K562 (cell line): ENCODE measurements around the gene CNOT4. TPM values are rescaled to one million over a fixed set of nuclear protein-coding genes. Genes with fewer than 3 reads are reported as not detected.
A peak's percentile ranks its signal among the peaks of the same experiment; 100 is the strongest.

Experiments used
- CEBPG ChIP-seq, 3 experiments: fragments of 200-800 bp in 1 of 3; sonication (Bioruptor generic) in 1 of 3; sonication (generic) in 1 of 3; formaldehyde crosslinking in 1 of 3; IDR thresholded peaks in 2 of 3; conservative IDR thresholded peaks in 1 of 3; 2 replicates each; pipeline versions ENCODE4 v1.6.1 to v1.8.0; 2016 to 2022; ENCODE audit warnings: missing compliant biosample characterization in 2 of 3, missing genetic modification characterization in 2 of 3, mild to moderate bottlenecking in 1 of 3, missing genetic modification reagents in 1 of 3
- CSDE1 ChIP-seq, 2 experiments: fragments of 450-650 bp; IDR thresholded peaks; 2 replicates each; pipeline ENCODE4 v1.6.1; 2016; ENCODE audit warnings: mild to moderate bottlenecking in 1 of 2
- ELK3 ChIP-seq: fragments of 450-650 bp; formaldehyde crosslinking; IDR thresholded peaks from 2 replicates; pipeline ENCODE4 v1.4.0; 2020; ENCODE audit warnings: mild to moderate bottlenecking
- SMARCA4 ChIP-seq: fragments of 450-650 bp; IDR thresholded peaks from 2 replicates; pipeline ENCODE4 v1.6.1; 2016
- STAT5A ChIP-seq: IDR thresholded peaks from 2 replicates; pipeline ENCODE4 v1.6.1; 2012; ENCODE audit warnings: low read length, inconsistent platforms, borderline replicate concordance
- ZNF239 ChIP-seq: fragments of 250-450 bp; sonication (Bioruptor Pico); IDR thresholded peaks from 2 replicates; pipeline ENCODE4 v1.4.0; 2020; ENCODE audit warnings: mild to moderate bottlenecking
- polyA plus RNA-seq, 8 experiments: library from polyadenylated mRNA; depleted of rRNA in 4 of 8; stranded (reverse) in 5 of 8; unstranded in 3 of 8; fragments of >200 nt; fragmentation: Nextera tagmentation in 2 of 8; fragmentation: Illumina TruSeq in 1 of 8; extraction: Ambion mirVana in 2 of 8; extraction: Trizol in 1 of 8; gene quantifications; 2 replicates each; pipeline versions ENCODE4 v1.2.1 to v1.2.3, GENCODE V29; 2011 to 2014; ENCODE audit warnings: inconsistent platforms in 1 of 8, missing spikeins in 1 of 8
- total RNA-seq, 7 experiments: library from RNA; depleted of rRNA in 6 of 7; stranded (reverse); fragments of >200 nt in 6 of 7; fragmentation: Illumina TruSeq in 2 of 7; extraction: Trizol in 2 of 7; gene quantifications; 2 replicates each; pipeline versions ENCODE4 v1.2.1 to v1.2.3, GENCODE V29; 2011 to 2021; ENCODE audit warnings: low replicate concordance in 1 of 7
- TF ChIP-seq, protein P1 (sequence below): fragments of 250-450 bp; sonication (Bioruptor Pico); IDR thresholded peaks from 2 replicates; pipeline ENCODE4 v1.4.0; 2020
- TF ChIP-seq, protein P2 (sequence below), 2 experiments: fragments of 450-650 bp; formaldehyde crosslinking in 1 of 2; IDR thresholded peaks; 2 replicates each; pipeline versions ENCODE4 v1.4.0 to v1.6.1; 2014 to 2020; ENCODE audit warnings: mild to moderate bottlenecking in 2 of 2, borderline replicate concordance in 1 of 2, low read depth in 1 of 2

CNOT4 gene
- total and polyA plus RNA-seq, 9 of the 15 experiments (the other 6 are each of a cell fraction or from before 2014, with no cell fraction given): 8.6 to 24.1 (median 15.4) TPM

GRCh38 chr7:135414850-135415439 is 95.0 kb downstream of the CNOT4 start (continued):
- TF ChIP-seq ELK3 (CRISPR knock-in tag) (no peak), STAT5A (no peak), CSDE1 (IDR thresholded peaks at IDR 0.05) (0 out of 4 replicates have a peak, but pooled peaks of 1 of the 2 experiments have one; percentile 21), CEBPG (CRISPR knock-in tag; IDR thresholded peaks at IDR 0.05) (no peak), CEBPG (tag; conservative IDR thresholded peaks at IDR 0.05 in 1 of 2, IDR thresholded peaks at IDR 0.05 in 1 of 2) (no peak), ZNF239 (no peak), SMARCA4 (0 out of 2 replicates have a peak, but pooled peaks have one; percentile 32)
- TF ChIP-seq, protein P1, sequence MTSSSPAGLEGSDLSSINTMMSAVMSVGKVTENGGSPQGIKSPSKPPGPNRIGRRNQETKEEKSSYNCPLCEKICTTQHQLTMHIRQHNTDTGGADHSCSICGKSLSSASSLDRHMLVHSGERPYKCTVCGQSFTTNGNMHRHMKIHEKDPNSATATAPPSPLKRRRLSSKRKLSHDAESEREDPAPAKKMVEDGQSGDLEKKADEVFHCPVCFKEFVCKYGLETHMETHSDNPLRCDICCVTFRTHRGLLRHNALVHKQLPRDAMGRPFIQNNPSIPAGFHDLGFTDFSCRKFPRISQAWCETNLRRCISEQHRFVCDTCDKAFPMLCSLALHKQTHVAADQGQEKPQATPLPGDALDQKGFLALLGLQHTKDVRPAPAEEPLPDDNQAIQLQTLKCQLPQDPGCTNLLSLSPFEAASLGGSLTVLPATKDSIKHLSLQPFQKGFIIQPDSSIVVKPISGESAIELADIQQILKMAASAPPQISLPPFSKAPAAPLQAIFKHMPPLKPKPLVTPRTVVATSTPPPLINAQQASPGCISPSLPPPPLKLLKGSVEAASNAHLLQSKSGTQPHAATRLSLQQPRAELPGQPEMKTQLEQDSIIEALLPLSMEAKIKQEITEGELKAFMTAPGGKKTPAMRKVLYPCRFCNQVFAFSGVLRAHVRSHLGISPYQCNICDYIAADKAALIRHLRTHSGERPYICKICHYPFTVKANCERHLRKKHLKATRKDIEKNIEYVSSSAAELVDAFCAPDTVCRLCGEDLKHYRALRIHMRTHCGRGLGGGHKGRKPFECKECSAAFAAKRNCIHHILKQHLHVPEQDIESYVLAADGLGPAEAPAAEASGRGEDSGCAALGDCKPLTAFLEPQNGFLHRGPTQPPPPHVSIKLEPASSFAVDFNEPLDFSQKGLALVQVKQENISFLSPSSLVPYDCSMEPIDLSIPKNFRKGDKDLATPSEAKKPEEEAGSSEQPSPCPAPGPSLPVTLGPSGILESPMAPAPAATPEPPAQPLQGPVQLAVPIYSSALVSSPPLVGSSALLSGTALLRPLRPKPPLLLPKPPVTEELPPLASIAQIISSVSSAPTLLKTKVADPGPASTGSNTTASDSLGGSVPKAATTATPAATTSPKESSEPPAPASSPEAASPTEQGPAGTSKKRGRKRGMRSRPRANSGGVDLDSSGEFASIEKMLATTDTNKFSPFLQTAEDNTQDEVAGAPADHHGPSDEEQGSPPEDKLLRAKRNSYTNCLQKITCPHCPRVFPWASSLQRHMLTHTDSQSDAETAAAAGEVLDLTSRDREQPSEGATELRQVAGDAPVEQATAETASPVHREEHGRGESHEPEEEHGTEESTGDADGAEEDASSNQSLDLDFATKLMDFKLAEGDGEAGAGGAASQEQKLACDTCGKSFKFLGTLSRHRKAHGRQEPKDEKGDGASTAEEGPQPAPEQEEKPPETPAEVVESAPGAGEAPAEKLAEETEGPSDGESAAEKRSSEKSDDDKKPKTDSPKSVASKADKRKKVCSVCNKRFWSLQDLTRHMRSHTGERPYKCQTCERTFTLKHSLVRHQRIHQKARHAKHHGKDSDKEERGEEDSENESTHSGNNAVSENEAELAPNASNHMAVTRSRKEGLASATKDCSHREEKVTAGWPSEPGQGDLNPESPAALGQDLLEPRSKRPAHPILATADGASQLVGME: no peak
- TF ChIP-seq, protein P2, sequence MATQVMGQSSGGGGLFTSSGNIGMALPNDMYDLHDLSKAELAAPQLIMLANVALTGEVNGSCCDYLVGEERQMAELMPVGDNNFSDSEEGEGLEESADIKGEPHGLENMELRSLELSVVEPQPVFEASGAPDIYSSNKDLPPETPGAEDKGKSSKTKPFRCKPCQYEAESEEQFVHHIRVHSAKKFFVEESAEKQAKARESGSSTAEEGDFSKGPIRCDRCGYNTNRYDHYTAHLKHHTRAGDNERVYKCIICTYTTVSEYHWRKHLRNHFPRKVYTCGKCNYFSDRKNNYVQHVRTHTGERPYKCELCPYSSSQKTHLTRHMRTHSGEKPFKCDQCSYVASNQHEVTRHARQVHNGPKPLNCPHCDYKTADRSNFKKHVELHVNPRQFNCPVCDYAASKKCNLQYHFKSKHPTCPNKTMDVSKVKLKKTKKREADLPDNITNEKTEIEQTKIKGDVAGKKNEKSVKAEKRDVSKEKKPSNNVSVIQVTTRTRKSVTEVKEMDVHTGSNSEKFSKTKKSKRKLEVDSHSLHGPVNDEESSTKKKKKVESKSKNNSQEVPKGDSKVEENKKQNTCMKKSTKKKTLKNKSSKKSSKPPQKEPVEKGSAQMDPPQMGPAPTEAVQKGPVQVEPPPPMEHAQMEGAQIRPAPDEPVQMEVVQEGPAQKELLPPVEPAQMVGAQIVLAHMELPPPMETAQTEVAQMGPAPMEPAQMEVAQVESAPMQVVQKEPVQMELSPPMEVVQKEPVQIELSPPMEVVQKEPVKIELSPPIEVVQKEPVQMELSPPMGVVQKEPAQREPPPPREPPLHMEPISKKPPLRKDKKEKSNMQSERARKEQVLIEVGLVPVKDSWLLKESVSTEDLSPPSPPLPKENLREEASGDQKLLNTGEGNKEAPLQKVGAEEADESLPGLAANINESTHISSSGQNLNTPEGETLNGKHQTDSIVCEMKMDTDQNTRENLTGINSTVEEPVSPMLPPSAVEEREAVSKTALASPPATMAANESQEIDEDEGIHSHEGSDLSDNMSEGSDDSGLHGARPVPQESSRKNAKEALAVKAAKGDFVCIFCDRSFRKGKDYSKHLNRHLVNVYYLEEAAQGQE (IDR thresholded peaks at IDR 0.05; ENCODE audit: borderline replicate concordance): peak; percentile 68; the same call in 1 of the 2 replicates
- TF ChIP-seq, protein P2 (CRISPR knock-in tag; IDR thresholded peaks at IDR 0.05; ENCODE audit: low read depth): no peak
